ENCODE results near the gene MED29.

Gene MED29

DNA sequence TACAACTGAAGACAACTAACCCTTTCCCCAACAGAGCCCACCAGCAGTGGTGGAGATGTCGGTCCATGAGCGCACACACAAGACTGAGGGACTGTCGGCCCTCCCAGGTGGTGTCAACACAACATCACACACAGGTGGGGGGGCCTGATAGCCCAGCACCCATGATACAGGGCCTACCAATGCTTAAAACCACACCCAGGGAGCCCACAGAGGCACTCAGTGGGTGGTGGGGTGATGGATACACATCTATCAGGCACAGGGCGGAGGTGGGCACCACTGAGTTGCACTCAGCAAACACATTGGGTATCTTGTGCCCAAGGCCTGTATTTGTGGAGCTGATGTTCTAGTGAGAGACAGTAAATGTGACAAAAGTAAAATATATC is 8.5 kb downstream of the MED29 start:
- no peak for DNase-seq

DNA sequence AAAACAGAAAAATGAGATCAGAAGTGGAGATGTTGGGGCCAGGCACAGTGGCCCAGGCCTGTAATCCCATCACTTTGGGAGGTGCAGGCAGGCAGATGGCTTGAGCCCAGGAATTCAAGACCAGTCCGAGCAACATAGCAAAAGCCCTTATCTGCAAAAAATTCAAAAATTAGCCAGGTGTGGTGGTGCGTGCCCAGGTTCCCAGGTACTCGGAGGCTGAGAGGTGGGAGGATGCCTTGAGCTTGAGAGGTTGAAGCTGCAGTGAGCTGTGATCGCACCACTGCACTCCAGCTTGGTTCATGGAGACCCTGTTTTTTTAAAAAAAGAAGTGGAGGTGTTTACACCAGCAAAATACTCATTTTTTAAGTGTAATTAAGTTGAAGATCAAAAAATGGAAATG is 8.9 kb downstream of the MED29 start:
- no peak for DNase-seq

DNA sequence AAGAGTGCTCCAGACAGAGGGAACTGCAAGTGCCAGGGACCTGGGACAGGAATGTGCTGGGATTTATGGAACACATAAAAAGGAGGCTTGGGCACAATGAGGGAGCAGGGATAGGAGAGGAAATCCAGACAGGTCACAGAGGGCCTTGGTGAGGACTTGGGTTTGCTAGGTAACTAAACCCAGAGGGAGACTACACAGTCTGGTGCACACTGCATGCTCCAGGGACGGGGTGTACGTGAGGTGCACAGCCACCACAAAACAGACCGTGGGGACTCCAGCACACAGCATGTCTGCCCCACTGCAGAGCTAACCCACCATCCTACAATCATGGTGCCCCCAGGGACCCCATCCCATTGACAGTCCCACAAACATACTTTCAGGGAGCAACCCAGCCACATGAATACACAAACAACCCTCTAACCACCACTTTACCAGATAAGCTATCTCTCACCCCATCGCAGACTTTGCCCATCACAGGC is 9.9 kb downstream of the MED29 start:
- no peak for DNase-seq

DNA sequence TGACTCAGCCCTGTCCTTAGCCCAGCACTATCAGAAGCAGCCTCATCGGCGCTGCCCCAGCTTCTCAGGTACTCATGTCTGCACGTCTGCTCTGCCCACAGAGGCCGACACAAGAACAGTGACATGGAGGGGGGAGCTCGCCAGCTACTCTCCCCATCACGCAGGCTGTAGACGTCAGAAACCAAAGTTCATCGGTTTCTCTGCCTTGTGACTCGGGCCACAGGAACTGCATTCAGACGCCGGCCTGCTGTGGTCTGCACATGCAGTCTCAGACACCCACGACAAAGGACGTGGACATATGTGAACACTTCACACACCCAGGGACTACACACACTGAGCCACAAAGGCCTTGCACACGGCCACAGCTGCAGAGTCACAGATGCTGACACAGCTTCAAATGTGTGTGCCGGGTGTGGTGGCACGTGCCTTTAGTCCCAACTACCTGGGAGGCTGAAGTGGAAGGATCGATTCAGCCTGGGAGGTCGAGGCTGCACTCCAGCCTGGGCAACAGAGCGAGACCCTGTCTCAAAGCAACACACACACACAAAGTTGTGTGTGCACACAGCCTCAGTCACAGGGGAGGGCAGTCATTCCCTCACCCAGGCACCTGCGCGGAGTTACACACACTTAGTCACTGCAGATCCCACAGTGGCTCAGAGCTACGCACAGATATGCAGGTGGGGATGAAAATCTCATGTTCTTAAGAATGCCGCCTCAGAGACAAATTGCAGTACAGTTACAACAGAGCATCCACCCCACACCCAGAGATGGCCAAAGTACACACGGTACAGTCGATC is 10.6 kb downstream of the MED29 start:
- peak; percentile 91 for DNase-seq

DNA sequence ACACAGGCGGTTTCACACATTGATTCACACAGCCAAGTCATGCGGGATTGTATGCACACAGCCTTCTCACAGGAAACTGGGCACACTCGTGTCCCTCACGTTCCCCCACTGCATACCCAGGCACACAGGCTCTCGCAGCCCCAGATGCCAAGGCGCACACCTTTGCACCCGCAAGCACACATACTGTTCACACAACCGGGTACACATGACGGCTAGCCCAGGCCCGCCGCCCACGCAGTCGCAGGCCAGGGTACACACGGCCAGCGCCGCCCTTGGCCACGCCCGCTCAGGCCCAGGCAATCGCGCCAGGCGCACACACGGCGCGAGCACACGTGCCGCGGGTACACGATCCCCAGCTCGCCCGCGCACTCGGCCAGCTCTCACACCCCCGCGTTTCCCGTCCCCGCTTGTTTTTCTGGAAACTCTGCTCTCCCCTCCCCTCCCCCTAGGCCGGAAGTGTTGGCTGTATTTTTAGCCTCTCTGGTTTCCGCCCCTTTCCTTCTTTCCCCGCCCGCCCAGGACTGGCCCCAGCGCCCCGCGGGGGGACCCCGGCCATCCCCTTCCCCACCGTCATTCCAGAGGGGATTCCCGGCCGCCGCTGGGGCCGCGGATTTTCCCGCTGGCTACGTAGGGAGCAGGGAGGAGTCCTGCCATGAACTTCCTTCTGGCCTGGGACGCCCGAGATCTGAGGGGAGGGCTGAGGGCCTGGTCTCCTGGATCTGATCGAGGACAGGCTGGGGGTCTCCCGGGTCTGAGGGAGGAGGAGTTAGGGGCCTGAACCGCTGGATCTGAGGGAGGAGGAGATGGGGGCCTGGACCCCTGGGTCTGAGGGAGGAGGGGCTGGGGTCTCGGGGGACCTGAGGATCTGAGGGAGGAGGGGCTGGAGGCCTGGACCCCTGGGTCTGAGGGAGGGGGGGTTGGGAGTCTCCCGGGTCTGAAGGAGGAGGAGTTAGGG is 11.4 kb downstream of the MED29 start:
- DNase-seq = peak; percentile 90

DNA sequence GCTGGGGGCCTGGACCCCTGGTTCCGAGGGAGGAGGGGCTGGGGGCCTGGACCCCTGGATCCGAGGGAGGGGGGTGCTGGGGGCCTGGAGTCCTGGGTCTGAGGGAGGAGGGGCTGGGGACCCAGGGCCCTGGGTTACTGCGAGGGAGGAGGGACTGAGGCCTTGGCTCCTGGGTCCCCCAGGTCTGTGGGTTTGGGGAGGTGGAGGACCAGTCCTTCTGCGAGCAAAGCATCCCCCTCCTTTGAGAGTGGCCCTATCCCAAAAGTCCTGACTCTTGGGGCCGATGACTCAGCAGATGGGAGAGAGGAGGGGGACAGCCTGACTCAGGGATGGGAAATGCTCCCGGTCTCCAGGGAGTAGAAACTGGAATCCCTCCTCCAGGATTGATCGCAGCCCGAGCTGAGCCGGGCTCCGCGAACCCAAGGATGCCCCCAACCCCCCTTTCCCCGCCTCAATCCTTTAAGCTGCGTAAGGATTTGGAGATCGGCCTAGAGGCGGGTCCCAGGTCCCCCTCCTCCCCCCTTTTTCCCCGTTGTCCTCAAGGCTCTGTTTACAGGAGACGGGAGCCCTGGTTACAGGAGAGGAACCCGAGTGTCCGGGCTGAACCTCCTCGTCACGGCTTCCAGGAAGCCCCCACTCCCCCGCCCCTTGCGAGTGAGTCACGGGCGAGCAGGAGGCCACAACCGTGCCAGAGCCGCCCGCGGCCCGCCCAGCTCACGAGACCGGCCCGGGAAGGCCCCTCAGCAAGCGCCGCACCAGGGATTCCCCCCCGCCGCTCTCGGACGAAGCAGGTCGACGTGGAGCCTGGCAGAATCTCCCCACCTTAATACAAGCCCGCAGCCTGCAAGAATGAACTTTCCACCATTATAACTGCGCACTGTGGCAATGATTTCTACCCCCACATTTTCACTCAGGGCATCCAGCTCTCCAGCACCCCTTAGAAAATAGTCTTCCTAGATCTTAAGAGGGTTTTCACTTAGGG is 12.4 kb downstream of the MED29 start:
- peak; percentile 96 for DNase-seq

DNA sequence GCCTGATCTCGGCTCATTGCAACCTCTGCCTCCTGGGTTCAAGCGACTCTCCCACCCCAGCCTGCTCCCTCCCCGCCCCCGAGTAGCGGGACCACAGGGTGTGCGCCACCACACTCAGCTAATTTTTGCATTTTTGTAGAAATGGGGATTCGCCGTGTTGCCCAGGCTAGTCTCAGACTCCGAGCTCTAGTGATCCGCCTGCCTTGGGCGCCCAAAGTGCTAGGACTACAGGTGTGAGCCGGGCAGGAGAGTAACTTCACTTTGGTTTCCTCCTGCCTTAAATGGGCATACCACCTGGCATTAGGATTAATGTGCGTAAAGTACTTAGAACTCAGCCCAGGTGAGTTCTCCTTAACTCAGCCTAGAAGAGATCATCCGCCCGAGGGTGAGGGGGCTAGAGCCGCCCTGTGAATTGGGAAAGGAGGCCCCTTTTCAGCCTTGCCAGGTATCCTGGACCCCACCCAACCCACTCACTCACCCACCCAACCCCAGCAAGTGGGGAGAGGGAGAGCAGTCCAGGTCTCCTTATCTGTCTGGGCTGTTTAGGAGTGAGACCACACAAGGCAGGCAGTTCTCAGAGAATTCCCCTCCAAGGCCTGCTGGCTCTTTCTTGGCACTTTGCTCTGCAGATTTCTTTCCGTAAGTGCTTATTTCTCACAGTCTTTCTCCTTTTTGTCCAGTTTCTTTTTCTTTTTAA is 14.2 kb downstream of the MED29 start:
- peak; percentile 38 for DNase-seq

DNA sequence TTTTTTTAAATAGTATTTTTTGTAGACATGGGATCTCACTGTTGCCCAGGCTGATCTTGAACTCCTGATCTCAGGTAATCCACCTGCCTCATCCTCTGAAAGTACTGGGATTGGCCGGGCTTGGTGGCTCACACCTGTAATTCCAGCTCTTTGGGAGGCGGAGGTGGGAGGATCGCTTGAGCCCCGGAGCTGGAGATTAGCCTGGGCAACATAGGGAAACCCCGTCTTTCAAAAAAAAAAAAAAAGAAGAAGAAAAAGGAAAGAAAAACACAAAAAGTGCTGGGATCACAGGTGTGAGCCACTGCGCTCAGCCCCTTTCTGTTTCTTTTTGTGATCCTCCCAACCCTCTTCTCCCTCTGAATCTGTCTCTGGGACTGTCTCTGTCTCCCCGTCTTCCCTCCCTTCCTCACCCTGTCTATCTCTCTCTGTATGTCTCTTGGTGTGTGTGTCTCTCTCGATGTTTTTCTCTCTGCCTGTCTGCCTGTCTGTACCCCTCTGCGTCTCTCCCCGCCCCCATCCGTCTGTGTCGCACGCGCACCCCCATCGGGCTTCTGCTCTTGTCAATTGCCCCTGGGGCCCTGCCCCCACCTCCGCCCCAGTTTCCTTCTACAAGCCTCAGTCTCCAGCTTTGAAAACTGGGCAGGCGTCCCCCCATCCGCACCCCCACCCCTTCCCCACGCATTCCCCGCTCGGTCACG is 14.9 kb downstream of the MED29 start:
- peak; percentile 99 for DNase-seq

DNA sequence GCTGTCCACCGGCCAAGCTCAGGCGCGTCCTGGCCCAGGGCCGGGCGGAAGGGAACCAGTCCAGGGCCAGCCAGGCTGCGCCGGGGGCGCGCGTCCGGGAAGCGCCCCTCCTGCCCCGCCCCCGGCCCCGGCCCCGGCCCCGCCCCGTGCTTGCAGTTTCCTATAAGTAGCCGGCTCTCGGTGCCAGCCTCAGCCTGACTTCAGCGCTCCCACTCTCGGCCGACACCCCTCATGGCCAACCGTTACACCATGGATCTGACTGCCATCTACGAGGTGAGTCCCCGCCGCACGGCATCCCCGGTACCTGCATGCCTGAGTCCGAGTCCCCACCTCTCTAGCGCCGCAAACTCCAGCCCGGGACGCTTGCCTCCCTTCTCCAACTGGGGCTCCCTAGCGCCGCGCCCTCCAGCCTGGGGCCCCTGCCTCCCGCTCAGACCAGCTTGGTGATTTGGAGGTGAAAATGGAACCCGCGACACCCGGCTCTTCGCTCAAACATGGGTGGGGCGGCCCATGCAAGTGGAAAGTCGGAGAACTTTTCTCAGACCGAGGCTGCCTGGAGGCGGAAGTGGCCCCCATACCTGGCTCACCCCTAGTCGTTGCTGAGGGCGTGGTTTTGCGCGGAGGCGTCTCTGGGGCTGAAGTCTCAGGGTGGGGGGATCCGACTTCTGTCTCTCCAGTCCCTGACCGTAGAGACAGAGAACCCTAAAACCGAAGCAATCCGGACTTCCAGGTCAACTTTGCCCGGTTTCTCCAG is 15.7 kb downstream of the MED29 start, which contains the start of gene ZFP36:
Gene ZFP36 (plus strand): TSS at position 192 of the 754 bp plus-strand sequence. CDS start 58 bp downstream, at position 250.
- peak; percentile 94 for DNase-seq

DNA sequence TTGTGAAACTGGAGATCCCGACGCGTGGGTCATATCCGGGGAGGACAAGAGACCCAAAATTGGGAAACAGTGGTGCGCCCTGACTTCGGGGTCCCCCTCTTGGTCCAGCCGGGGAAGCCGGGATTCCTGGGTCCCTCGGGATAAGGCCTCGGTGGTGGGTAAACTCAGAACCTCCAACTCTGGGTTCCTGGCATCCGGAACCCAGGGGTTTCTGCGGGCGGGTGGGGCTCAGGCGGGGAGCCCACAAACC is 16.2 kb downstream of the MED29 start:
- no peak for DNase-seq

DNA sequence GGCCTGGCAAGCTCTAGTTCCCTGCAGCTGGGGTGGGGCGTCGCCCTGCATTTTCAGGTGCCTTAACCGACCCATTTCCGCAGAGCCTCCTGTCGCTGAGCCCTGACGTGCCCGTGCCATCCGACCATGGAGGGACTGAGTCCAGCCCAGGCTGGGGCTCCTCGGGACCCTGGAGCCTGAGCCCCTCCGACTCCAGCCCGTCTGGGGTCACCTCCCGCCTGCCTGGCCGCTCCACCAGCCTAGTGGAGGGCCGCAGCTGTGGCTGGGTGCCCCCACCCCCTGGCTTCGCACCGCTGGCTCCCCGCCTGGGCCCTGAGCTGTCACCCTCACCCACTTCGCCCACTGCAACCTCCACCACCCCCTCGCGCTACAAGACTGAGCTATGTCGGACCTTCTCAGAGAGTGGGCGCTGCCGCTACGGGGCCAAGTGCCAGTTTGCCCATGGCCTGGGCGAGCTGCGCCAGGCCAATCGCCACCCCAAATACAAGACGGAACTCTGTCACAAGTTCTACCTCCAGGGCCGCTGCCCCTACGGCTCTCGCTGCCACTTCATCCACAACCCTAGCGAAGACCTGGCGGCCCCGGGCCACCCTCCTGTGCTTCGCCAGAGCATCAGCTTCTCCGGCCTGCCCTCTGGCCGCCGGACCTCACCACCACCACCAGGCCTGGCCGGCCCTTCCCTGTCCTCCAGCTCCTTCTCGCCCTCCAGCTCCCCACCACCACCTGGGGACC is 16.6 kb downstream of the MED29 start:
- DNase-seq = peak; percentile 78

DNA sequence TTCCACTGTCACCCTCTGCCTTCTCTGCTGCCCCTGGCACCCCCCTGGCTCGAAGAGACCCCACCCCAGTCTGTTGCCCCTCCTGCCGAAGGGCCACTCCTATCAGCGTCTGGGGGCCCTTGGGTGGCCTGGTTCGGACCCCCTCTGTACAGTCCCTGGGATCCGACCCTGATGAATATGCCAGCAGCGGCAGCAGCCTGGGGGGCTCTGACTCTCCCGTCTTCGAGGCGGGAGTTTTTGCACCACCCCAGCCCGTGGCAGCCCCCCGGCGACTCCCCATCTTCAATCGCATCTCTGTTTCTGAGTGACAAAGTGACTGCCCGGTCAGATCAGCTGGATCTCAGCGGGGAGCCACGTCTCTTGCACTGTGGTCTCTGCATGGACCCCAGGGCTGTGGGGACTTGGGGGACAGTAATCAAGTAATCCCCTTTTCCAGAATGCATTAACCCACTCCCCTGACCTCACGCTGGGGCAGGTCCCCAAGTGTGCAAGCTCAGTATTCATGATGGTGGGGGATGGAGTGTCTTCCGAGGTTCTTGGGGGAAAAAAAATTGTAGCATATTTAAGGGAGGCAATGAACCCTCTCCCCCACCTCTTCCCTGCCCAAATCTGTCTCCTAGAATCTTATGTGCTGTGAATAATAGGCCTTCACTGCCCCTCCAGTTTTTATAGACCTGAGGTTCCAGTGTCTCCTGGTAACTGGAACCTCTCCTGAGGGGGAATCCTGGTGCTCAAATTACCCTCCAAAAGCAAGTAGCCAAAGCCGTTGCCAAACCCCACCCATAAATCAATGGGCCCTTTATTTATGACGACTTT is 17.4 kb downstream of the MED29 start:
- DNase-seq = peak; percentile 39

DNA sequence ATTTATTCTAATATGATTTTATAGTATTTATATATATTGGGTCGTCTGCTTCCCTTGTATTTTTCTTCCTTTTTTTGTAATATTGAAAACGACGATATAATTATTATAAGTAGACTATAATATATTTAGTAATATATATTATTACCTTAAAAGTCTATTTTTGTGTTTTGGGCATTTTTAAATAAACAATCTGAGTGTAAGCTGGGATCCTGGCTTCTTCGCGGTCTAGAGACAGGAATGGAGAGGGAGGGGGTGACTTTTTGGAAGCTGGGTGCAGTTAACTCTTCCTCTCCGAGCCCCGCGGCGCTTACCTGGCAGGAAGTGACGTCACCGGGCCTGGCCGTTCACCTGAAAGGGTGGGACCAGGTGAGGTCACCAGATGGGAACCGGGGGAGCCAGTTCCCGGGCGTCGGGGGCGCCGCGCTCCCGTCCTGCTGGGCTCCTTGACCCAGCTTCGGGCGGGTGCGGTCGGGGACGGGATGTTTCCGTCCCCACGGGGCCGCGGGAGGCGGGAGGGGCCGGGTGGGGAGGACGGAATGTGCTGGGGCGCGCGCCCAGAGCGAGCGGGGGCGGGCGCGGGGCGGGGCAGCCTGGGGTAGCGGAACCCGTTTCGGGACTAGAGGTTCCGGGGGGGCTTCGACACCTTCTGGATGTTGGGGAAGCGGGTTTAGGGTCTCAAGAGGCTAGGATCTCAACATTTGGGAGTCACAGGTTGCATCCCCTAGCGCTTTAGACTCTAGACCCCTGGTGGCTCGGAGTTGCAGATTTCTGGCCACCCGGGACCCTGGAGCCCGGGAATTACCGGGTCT is 18.2 kb downstream of the MED29 start:
- DNase-seq = peak; percentile 92

DNA sequence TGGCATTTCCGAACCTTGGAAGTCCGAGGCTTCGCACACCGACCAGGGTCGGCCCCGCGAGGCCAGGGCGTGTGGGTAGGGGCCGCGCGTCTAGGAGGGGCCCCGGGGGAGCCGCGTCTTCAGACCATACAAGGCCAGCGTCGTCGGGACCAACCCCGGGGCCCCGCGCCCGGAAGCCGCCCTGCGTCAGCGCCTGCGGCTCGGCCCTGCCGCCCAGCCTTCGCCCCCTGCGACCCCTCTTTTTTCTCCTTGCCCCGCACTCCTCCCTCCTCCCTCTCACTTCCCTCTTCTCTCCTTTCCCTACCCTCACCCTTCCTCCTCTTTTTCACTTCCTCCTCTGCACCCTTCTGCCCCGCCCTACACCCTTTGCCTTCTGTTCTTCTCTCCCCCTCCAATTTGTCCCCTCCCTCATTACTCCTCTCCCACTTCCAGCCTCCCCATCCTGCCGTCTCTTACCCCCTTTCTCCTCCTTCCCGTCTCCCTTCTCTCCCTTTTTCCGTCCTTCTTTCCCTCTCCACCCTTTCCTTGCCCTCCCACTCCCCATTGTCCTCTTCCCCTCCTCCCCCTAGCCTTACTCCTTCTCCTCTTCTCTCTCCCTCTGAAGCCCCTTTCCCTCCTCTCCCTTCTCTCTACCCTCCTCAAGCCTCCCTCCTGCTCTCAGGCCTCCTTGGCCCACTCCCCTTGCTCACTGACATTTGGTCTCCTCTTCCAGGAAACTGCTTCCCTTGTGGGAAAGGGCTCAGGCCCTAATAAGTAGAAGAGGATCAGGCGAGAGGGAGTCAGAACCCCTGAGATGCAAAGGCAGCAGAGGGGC is 19.0 kb downstream of the MED29 start:
- DNase-seq = peak; percentile 74

DNA sequence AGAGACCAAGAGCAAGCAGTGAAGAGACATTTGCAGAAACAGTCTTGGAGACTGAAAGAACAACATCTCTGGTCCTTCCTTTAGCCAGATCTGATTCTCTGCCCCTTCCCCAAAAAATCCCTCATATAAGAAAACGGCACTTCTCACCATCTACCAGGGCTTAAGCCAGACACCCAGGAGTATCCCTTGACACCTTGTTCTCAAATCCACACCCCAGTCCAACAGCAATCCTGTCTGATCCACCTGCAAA is 19.6 kb downstream of the MED29 start:
- DNase-seq = no peak

DNA sequence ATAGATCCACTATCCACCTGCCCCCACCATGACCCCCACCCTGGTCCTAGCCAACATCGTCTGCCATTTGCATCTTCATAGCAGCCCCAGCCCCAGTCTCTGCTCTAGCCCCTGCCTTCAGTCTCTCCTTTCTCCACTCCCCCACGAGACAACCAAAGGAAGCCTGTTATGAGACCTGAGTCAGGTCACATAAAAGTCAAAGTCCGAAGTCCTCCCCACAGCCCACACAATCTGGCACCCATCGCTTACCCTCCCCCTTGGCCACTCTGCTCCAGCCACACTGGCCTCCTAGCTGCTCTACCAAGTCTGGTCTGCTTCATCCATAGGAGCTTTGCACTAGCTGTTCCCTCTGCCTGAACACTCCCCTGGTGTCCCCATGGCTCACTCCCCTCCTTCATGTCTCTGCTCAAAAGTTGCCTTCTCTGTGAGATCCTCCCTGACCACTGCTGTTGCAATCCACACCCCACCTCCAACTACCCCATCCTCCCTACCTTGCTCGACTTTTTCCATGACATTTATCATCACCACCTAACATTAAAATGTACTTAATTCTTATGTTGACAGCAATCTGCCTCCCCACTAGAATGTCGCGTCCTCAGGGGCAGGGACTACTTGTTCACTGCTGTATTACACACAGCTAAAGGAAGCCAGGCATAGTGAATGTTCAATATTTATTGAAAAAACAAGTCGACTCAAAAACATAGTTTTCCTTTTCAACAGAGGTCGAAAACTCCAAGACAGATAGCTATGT is 20.1 kb downstream of the MED29 start:
- DNase-seq = peak; percentile 33

DNA sequence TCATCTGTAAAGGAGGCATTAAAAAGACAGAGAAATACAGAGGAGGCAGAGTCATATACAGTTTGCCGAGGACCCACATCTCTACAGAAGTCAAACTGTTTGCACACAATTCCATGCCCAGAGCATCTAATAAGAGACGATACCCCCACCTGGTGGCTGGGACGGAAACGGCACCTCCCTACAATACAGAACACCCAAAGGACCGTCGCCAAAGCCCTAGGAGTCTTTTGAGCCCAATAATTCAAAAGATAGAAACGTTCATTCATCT is 20.6 kb downstream of the MED29 start:
- DNase-seq = peak; percentile 95
